WERI-Rb-1 (cell line): Measurements from ENCODE around the gene TES.
"Not testable (repeated sequence)": the region's sequence is repeated elsewhere in the genome, so short reads cannot be mapped to it uniquely, and the experiment has no call there.

Experiments
- DNase-seq: peaks from one replicate; pipeline ENCODE4 v3.0.0-alpha.2; 2020
- H3K27ac ChIP-seq: fragments of 250-450 bp; sonication (Bioruptor Pico); 2 replicates; pipeline ENCODE4 v1.5.1; 2020; ENCODE audit warnings: mild to moderate bottlenecking, moderate library complexity
- H3K27me3 ChIP-seq: fragments of 250-450 bp; sonication (Bioruptor Pico); 2 replicates; pipeline ENCODE4 v1.5.1; 2021; ENCODE audit warnings: mild to moderate bottlenecking, low read depth, moderate library complexity; ENCODE audit not compliant: insufficient read depth, severe bottlenecking
- H3K36me3 ChIP-seq: fragments of 250-450 bp; sonication (Bioruptor Pico); 2 replicates; pipeline ENCODE4 v1.5.1; 2020; ENCODE audit warnings: mild to moderate bottlenecking, moderate library complexity
- H3K4me3 ChIP-seq: 2 replicates; pipeline ENCODE4 v1.5.1; 2011; ENCODE audit warnings: low read depth, mild to moderate bottlenecking, control low read depth, low read length
- H3K9me3 ChIP-seq: fragments of 250-450 bp; sonication (Bioruptor Pico); 2 replicates; pipeline ENCODE4 v1.5.1; 2021; ENCODE audit warnings: mild to moderate bottlenecking, moderate library complexity; ENCODE audit not compliant: severe bottlenecking
- TF ChIP-seq, protein P1 (sequence below): IDR thresholded peaks from 2 replicates; pipeline ENCODE4 v1.5.1; 2011; ENCODE audit warnings: low read depth, mild to moderate bottlenecking, control low read depth, inconsistent platforms, low read length

The TES gene

DNA sequence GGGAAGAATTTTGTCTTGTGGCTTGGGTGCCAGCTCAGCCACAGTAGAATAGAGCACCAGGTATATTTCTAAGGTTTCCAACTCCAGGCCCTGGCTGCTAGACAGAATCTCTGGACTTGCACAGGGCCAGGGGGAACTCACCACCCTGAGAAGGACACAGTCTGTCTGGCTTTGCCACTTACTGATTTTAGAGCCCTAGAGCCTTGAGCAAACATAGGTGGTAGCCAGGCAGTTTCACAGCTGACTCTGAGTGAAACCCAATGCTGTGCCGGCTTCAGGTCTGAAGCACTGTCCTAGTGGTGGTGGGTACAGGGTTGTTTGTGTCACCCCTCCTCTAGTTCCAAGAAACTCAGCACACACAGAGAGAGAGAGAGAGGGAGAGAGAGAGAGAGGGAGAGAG, 81.6 kb downstream of the TES start:
- H3K27ac ChIP-seq: no peak overlapping the region
- peaks cover 11% of the 10 kb centered on the region for H3K27me3 ChIP-seq
- TF ChIP-seq, protein P1, sequence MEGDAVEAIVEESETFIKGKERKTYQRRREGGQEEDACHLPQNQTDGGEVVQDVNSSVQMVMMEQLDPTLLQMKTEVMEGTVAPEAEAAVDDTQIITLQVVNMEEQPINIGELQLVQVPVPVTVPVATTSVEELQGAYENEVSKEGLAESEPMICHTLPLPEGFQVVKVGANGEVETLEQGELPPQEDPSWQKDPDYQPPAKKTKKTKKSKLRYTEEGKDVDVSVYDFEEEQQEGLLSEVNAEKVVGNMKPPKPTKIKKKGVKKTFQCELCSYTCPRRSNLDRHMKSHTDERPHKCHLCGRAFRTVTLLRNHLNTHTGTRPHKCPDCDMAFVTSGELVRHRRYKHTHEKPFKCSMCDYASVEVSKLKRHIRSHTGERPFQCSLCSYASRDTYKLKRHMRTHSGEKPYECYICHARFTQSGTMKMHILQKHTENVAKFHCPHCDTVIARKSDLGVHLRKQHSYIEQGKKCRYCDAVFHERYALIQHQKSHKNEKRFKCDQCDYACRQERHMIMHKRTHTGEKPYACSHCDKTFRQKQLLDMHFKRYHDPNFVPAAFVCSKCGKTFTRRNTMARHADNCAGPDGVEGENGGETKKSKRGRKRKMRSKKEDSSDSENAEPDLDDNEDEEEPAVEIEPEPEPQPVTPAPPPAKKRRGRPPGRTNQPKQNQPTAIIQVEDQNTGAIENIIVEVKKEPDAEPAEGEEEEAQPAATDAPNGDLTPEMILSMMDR: no peak
- no peak overlapping the region for H3K4me3 ChIP-seq
- DNase-seq: no peak
- H3K36me3 ChIP-seq: no peaks in the 10 kb centered on the region
- H3K9me3 ChIP-seq: no peaks in the 10 kb centered on the region

DNA sequence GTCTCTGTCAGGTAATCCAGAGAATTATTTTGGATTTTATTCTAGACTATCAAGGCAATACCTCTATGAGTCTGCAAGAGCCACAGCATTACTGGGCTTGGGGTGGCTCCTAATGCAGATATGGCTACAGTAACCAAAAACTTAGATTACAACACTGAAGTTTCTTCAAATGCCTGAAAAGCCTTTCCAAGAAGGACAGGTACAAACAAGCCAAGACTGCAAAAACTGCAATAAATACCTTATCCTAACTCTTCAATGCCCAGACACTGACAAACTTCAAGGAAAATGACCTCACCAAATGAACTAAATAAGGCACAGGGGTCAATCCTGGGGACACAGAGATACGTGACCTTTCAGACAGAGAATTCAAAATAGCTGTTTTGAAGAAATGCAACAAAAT, 82.0 kb downstream of the TES start:
- no peak overlapping the region for H3K27ac ChIP-seq
- no peaks in the 10 kb centered on the region for H3K36me3 ChIP-seq
- peaks cover 6% of the 10 kb centered on the region for H3K27me3 ChIP-seq
- no peak overlapping the region for H3K4me3 ChIP-seq
- TF ChIP-seq, protein P1: no peak
- DNase-seq: no peak
- no peaks in the 10 kb centered on the region for H3K9me3 ChIP-seq

DNA sequence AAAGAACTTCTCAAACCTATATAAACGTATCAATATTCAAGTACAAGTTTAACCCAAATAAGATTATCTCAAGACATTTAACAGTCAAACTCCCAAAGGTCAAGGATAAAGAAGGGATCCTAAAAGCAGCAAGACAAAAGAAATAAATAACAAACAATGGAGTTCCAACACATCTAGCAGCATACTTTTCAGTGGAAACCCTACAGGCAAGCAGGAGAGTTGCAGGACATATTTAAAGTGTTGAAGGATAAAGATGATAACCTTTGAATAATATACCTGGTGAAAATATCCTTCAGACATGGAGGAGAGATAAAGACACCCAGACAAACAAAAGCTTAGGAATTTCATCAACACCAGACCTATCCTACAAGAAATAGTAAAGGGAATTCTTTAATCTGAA, 82.8 kb downstream of the TES start:
- Histone ChIP-seq H3K4me3 (no peak overlapping the region), H3K9me3 (no peaks in the 10 kb centered on the region), H3K27me3 (peaks cover under 1% of the 10 kb centered on the region), H3K36me3 (no peaks in the 10 kb centered on the region), H3K27ac (no peak overlapping the region)
- DNase-seq: no peak
- TF ChIP-seq, protein P1: no peak

DNA sequence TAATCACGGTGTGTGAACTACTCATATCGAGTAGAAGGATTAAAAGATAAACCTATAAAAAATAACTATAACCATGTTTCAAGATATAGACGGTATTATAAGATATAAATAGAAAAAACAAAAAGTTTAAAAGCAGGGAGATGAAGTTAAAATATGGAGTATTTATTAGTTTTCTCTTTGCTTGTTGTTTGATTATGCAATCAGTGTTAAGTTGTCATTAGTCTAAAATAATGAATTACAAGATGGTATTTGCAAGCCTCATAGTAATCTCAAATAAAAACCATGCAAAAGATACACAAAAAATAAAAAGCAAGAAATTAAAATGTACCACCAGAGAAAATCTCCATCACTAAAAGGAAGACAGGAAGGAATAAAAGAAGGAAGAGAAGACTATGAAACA, 83.3 kb downstream of the TES start:
- no peaks in the 10 kb centered on the region for H3K36me3 ChIP-seq
- H3K27me3 ChIP-seq: no peaks in the 10 kb centered on the region
- no peak overlapping the region for H3K4me3 ChIP-seq
- no peaks in the 10 kb centered on the region for H3K9me3 ChIP-seq
- H3K27ac ChIP-seq: no peak overlapping the region
- no peak for DNase-seq
- TF ChIP-seq, protein P1: no peak

DNA sequence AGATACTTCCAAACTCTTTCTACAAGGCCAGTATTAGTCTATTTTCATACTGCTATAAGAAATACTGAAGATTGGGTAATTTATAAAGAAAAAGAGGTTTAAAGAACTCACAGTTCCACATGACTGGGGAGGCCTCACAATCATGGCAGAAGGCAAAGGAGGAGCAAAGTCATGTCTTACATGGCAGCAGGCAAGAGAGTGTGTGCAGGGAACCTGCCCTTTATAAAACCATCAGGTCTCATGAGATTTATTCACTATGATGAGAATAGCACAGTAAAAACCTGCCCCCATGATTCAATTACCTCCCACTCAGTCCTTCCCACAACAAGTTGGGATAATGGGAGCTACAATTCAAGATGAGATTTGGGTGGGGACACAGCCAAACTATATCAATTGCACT, 85.6 kb downstream of the TES start:
- H3K27ac ChIP-seq, H3K27me3 ChIP-seq, H3K4me3 ChIP-seq, H3K9me3 ChIP-seq, H3K36me3 ChIP-seq, DNase-seq: not testable (repeated sequence)

DNA sequence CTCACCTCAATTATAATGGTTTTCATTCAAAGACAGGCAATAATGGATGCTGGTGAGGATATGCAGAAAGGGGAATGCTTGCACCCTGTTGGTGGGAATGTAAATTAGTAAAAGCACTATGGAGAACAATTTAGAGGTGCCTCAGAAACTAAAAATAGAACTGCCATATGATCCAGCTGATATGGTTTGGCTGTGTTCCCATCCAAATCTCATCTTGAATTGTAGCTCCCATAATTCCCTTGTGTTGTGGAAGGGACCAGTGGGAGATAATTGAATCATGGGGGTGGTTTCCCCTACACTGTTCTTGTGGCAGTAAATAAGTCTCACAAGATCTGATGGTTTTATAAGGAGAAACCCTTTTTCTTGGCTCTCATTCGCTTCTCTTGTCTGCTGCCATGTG, 87.7 kb downstream of the TES start:
- no peak for DNase-seq
- H3K36me3 ChIP-seq: no peaks in the 10 kb centered on the region
- peaks cover 2% of the 10 kb centered on the region for H3K27me3 ChIP-seq
- TF ChIP-seq, protein P1: no peak
- H3K9me3 ChIP-seq: no peaks in the 10 kb centered on the region
- H3K27ac ChIP-seq: no peak overlapping the region
- H3K4me3 ChIP-seq: no peak overlapping the region

DNA sequence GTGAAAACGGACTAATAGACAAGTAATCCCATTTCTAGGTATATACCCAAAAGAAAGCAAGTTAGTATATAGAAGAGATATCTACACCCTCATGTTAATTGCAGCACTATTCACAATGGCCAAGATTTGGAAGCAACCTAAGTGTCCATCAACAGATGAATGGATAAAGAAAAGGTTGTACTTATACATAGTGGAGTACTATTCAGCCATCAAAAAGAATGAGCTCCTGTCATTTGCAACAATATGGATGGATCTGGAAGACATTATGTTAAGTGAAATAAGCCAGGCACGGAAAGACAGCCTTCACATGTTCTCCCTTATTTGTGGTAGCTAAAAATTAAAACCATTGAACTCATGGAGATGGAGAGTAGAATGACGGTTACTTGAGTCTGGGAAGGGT, 88.2 kb downstream of the TES start:
- H3K27ac ChIP-seq: no peak overlapping the region
- no peaks in the 10 kb centered on the region for H3K9me3 ChIP-seq
- H3K36me3 ChIP-seq: no peaks in the 10 kb centered on the region
- H3K4me3 ChIP-seq: no peak overlapping the region
- DNase-seq: no peak
- H3K27me3 ChIP-seq: peaks cover 4% of the 10 kb centered on the region
- TF ChIP-seq, protein P1: no peak
